Measurements from ENCODE around the gene SSNA1. TPM values are rescaled to one million over a fixed set of nuclear protein-coding genes. Genes with fewer than 3 reads are reported as not detected.

SSNA1 gene
- total and polyA plus RNA-seq, 9 of the 15 experiments (the other 6 are each of a cell fraction or from before 2014, with no cell fraction given), result 1.9 to 130 (median 57.1) TPM

- intact Hi-C loops (cut with micrococcal nuclease) (no loop called here), in situ Hi-C loops (cut with MboI) (no loop called here)
- WGBS (ENCODE audit: insufficient coverage, low coverage, missing lambda C conversion rate), result 33% methylated on average over 20 of the region's 32 CpGs
- H3K4me3 ChIP-seq, result no peak overlapping the region
- FAIRE-seq (no peak), ATAC-seq (no peak), DNase-seq (ENCODE audit: extremely low read depth in 1 of 4, low spot score in 3 of 4) (no peak)
- H3K79me2 ChIP-seq (ENCODE audit: control insufficient read depth, insufficient read depth, low read length), result no peaks in the 10 kb centered on the region
- ChIA-PET POLR2A (interaction anchor here (0.6 to 1.4 kb wide), 4 partner anchors 7 to 79 kb away, joined by 3 to 4 read pairs (median 4); no protein-coding TSS in a partner anchor), CTCF (ENCODE audit: low intra/inter-chr PET ratio) (no interaction called here)
- H3K9ac ChIP-seq (ENCODE audit: insufficient read depth in 1 of 2, low read depth in 2 of 2, low read length in 2 of 2), result 0 out of 4 replicates have a peak overlapping the region, but pooled peaks of 1 of the 2 experiments have one; percentile 71
- H3K27me3 ChIP-seq (ENCODE audit: control insufficient read depth in 2 of 2, insufficient read depth in 2 of 2, low read length in 2 of 2), result peaks cover 29 to 47% of the 10 kb centered on the region in 2 experiments; a peak in 4 of 5 replicates
- no peak overlapping the region for H2AFZ ChIP-seq (ENCODE audit: low read depth, low read length)
- no peaks in the 10 kb centered on the region for H3K9me1 ChIP-seq (ENCODE audit: control insufficient read depth, insufficient read depth, low read length)
- TF ChIP-seq, protein P1, sequence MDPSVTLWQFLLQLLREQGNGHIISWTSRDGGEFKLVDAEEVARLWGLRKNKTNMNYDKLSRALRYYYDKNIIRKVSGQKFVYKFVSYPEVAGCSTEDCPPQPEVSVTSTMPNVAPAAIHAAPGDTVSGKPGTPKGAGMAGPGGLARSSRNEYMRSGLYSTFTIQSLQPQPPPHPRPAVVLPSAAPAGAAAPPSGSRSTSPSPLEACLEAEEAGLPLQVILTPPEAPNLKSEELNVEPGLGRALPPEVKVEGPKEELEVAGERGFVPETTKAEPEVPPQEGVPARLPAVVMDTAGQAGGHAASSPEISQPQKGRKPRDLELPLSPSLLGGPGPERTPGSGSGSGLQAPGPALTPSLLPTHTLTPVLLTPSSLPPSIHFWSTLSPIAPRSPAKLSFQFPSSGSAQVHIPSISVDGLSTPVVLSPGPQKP (CRISPR knock-in tag; IDR thresholded peaks at IDR 0.05), result no peak
- TF ChIP-seq ZC3H8 (IDR thresholded peaks at IDR 0.05) (no peak), EP300 (IDR thresholded peaks at IDR 0.05; ENCODE audit: low read length) (no peak), HDAC3 (IDR thresholded peaks at IDR 0.05; ENCODE audit: borderline replicate concordance, partially characterized antibody) (no peak), ZNF184 (CRISPR knock-in tag; IDR thresholded peaks at IDR 0.05) (no peak), ZKSCAN3 (CRISPR knock-in tag; IDR thresholded peaks at IDR 0.05) (no peak), ZNF79 (CRISPR knock-in tag; IDR thresholded peaks at IDR 0.05; ENCODE audit: low read depth) (no peak), TCFL5 (CRISPR knock-in tag; conservative IDR thresholded peaks at IDR 0.05) (no peak), SRSF9 (IDR thresholded peaks at IDR 0.05; ENCODE audit: borderline replicate concordance, low read depth, low read length) (no peak), CBFB (CRISPR knock-in tag; IDR thresholded peaks at IDR 0.05) (no peak), GATA2 (CRISPR knock-in tag; IDR thresholded peaks at IDR 0.05) (no peak), ZNF12 (CRISPR knock-in tag; IDR thresholded peaks at IDR 0.05) (no peak), RHOXF2B (CRISPR knock-in tag; conservative IDR thresholded peaks at IDR 0.05) (no peak), JUND (IDR thresholded peaks at IDR 0.05; ENCODE audit: borderline replicate concordance, low read depth, low read length) (no peak), JUND (tag; IDR thresholded peaks at IDR 0.05; ENCODE audit: borderline replicate concordance, low read depth, low read length) (no peak), DNMT1 (IDR thresholded peaks at IDR 0.05) (no peak), SREBF2 (CRISPR knock-in tag; IDR thresholded peaks at IDR 0.05) (no peak), NFXL1 (CRISPR knock-in tag; IDR thresholded peaks at IDR 0.05) (no peak), GTF2F1 (IDR thresholded peaks at IDR 0.05; ENCODE audit: low read depth, low read length) (no peak)
- TF ChIP-seq, protein P2, sequence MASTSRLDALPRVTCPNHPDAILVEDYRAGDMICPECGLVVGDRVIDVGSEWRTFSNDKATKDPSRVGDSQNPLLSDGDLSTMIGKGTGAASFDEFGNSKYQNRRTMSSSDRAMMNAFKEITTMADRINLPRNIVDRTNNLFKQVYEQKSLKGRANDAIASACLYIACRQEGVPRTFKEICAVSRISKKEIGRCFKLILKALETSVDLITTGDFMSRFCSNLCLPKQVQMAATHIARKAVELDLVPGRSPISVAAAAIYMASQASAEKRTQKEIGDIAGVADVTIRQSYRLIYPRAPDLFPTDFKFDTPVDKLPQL (IDR thresholded peaks at IDR 0.05; ENCODE audit: extremely low read depth, insufficient read length), result no peak
- H3K27ac ChIP-seq (ENCODE audit: extremely low read depth, low read depth, low read length), result no peak overlapping the region
- no TSS peak for BruUV-seq (replicated peaks)
- H3K36me3 ChIP-seq (ENCODE audit: control insufficient read depth, insufficient read depth, low read length), result no peaks in the 10 kb centered on the region
- H3K4me1 ChIP-seq (replicated peaks in 1 of 2; ENCODE audit: control insufficient read depth in 2 of 2, insufficient read depth in 2 of 2, low read length in 2 of 2), result peaks cover 0 to 99% of the 10 kb centered on the region in 2 experiments; a peak in 2 of 5 replicates
- H4K20me1 ChIP-seq (replicated peaks; ENCODE audit: control insufficient read depth, insufficient read depth, low read length), result no peaks in the 10 kb centered on the region; the same call in 1 of the 2 replicates
- no peak overlapping the region for H3K4me2 ChIP-seq (ENCODE audit: insufficient read depth, low read length)
- no peaks in the 10 kb centered on the region for H3K9me3 ChIP-seq (replicated peaks; ENCODE audit: control insufficient read depth, insufficient read depth, low read depth, low read length)
These were observed 23.1 kb upstream of the SSNA1 start for GRCh38 chr9:137165250-137165836.
